Thyroid gland (tissue), 4 donors: ENCODE results near the gene FBXL7. TPM values are rescaled to one million over a fixed set of nuclear protein-coding genes. Genes with fewer than 3 reads are reported as not detected.

Experiments used
- DNase-seq, 2 donors: peaks; one replicate each; pipeline ENCODE4 v3.0.0-alpha.2; 2019
- H3K27ac ChIP-seq, 3 donors: fragments of 200-600 bp; sonication (generic); 1 replicate in 2 of 3; 2 replicates in 1 of 3; pipeline ENCODE4 v1.5.1; 2016 to 2019; ENCODE audit warnings: mild to moderate bottlenecking in 1 of 3, moderate library complexity in 1 of 3
- H3K27me3 ChIP-seq: fragments of 200-600 bp; sonication (generic); one replicate; pipeline ENCODE4 v1.5.1; 2019
- H3K36me3 ChIP-seq, 2 donors: fragments of 200-600 bp; sonication (generic); one replicate each; pipeline ENCODE4 v1.5.1; 2016 to 2019
- H3K4me1 ChIP-seq, 2 donors: fragments of 200-600 bp; sonication (generic); one replicate each; pipeline ENCODE4 v1.5.1; 2017 to 2019
- H3K4me3 ChIP-seq, 3 donors: fragments of 200-600 bp; sonication (generic); replicated peaks in 1 of 3; 1 replicate in 2 of 3; 2 replicates in 1 of 3; pipeline ENCODE4 v1.5.1; 2016; ENCODE audit warnings: mild to moderate bottlenecking in 1 of 3
- H3K9me3 ChIP-seq: fragments of 200-600 bp; sonication (generic); one replicate; pipeline ENCODE4 v1.5.1; 2017
- POLR2A ChIP-seq, 2 donors: fragments of 450-650 bp; IDR thresholded peaks; one replicate each; pipeline ENCODE4 v1.6.1; 2017; ENCODE audit warnings: antibody characterized with exemption in 2 of 2, mild to moderate bottlenecking in 2 of 2, moderate library complexity in 1 of 2
- WGBS, 2 donors: methylation state at CpG; one replicate each; pipeline ENCODE4 v1.1.5; 2017; 5-methylcytosine and 5-hydroxymethylcytosine counted together
- intact Hi-C: fragments of 100-400 bp; cut with DNase I; formaldehyde crosslinking; loops from one replicate; pipeline ENCODE4 v1.15.1; 2023
- total RNA-seq, 4 donors: library from RNA; depleted of rRNA; stranded (reverse); fragments of >200 nt; gene quantifications; one replicate each; pipeline ENCODE4 v1.2.3, GENCODE V29; 2016
- TF ChIP-seq, protein P1 (sequence below), 6 experiments: fragments of 200-600 bp in 3 of 6; fragments of 450-650 bp in 3 of 6; sonication (generic) in 3 of 6; IDR thresholded peaks; one replicate each; pipeline ENCODE4 v1.5.1; 2016 to 2019; ENCODE audit warnings: antibody characterized with exemption in 6 of 6, mild to moderate bottlenecking in 2 of 6, inconsistent platforms in 1 of 6, moderate library complexity in 1 of 6

The FBXL7 gene
- total RNA-seq, 4 donors from 2014 or later = 6.4 to 11.8 (median 9.2) TPM

DNA sequence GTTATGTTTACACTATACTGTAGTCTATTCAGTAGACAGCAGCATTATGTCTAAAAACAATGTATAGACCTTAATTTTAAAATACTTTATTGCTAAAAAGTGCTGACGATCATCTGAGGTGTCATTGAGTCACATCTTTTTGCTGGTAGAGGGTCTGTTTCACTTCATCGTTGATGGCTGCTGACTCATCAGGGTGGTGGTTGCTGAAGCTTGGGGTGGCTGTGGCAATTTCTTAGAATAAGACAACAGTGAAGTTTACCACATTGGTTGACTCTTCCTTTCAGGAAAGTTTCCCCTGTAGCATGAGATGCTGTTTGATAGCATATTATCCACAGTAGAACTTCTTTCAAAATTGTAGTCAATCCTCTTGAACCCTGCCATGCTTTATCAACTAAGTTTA, 150.3 kb downstream of the FBXL7 start:
- intact Hi-C loops = no loop called here
- Histone ChIP-seq H3K4me3 (no peak overlapping the region), H3K36me3 (no peaks in the 10 kb centered on the region), H3K4me1 (peaks cover 0 to 3% of the 10 kb centered on the region in 2 donors), H3K27ac (no peak overlapping the region), H3K9me3 (no peaks in the 10 kb centered on the region), H3K27me3 (no peaks in the 10 kb centered on the region)
- TF ChIP-seq, protein P1, sequence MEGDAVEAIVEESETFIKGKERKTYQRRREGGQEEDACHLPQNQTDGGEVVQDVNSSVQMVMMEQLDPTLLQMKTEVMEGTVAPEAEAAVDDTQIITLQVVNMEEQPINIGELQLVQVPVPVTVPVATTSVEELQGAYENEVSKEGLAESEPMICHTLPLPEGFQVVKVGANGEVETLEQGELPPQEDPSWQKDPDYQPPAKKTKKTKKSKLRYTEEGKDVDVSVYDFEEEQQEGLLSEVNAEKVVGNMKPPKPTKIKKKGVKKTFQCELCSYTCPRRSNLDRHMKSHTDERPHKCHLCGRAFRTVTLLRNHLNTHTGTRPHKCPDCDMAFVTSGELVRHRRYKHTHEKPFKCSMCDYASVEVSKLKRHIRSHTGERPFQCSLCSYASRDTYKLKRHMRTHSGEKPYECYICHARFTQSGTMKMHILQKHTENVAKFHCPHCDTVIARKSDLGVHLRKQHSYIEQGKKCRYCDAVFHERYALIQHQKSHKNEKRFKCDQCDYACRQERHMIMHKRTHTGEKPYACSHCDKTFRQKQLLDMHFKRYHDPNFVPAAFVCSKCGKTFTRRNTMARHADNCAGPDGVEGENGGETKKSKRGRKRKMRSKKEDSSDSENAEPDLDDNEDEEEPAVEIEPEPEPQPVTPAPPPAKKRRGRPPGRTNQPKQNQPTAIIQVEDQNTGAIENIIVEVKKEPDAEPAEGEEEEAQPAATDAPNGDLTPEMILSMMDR (IDR thresholded peaks at IDR 0.05) = no peak
- no peak for TF ChIP-seq POLR2A (IDR thresholded peaks at IDR 0.05)
- DNase-seq = no peak
- 95 to 98% methylated on average over 2 of the region's 2 CpGs for WGBS, 2 donors

DNA sequence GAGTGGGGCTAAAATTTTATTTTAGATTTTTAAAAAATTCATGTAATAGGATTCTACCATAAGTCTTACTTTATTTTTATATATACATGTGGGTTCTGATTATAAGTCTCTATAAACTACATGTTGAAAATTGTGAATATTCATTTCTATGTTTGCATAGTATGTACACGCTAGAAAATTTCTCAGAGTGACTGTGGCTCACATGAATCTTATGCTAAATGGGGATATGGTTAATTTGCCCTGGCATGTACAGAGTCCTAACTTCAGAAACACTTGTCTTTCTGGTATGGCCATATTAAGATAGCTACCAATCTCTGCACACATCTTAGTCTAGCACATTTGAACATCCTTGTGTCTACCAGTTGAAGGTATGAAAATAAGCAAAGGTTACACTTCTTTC, 154.8 kb downstream of the FBXL7 start:
- Histone ChIP-seq H3K4me1 (no peaks in the 10 kb centered on the region), H3K27ac (no peak overlapping the region), H3K36me3 (no peaks in the 10 kb centered on the region), H3K4me3 (no peak overlapping the region), H3K9me3 (no peaks in the 10 kb centered on the region), H3K27me3 (no peaks in the 10 kb centered on the region)
- intact Hi-C loops = no loop called here
- no peak for DNase-seq
- WGBS, 2 donors = 0 to 60% methylated on average over 1 of the region's 1 CpG
- no peak for TF ChIP-seq POLR2A (IDR thresholded peaks at IDR 0.05)
- TF ChIP-seq, protein P1 (IDR thresholded peaks at IDR 0.05) = no peak

DNA sequence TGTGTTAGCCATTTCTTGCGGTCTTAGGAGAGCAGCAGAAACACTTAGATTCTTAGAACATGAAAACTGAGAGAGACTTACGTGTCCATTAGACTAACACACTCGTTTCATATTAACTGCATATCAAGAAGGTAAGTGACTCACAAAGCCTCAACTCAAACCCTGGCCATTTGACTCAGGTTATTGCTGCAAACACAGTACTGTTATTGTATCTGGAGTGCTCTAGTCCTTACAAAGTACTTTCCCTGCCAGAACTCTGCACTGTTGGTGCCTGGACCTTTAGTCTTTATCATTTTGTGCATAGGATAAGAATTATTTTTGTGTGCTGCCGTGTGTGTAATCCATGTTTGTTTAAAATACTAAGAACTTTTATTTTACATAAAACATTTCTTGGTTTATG, 155.7 kb downstream of the FBXL7 start:
- Histone ChIP-seq H3K27me3 (no peaks in the 10 kb centered on the region), H3K27ac (no peak overlapping the region), H3K36me3 (no peaks in the 10 kb centered on the region), H3K4me3 (no peak overlapping the region), H3K9me3 (no peaks in the 10 kb centered on the region), H3K4me1 (no peaks in the 10 kb centered on the region)
- intact Hi-C loops = no loop called here
- TF ChIP-seq, protein P1 (IDR thresholded peaks at IDR 0.05) = no peak
- TF ChIP-seq POLR2A (IDR thresholded peaks at IDR 0.05) = no peak
- WGBS, 2 donors = 90 to 94% methylated on average over 4 of the region's 4 CpGs
- DNase-seq = no peak

DNA sequence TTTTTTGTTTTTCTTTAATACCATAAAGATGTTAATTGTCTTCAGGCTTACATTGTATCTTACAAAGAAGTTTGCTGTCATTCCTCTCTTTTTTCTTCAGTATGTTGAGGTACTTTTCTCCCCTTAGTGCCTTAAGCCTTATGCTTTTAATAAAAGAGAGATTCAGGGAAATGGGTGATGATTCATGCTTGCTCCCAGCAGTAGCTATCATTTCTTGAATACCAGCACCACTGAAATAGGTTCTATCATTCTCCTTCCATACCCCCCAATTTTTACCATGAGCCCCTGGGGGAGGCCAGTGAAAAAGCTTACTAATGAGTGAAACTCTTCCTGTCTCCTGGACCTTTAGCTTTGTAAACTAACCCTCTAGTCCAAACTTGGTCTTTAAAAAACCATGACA, 165.0 kb downstream of the FBXL7 start:
- Histone ChIP-seq H3K27ac (no peak overlapping the region), H3K9me3 (no peaks in the 10 kb centered on the region), H3K4me3 (no peak overlapping the region), H3K36me3 (no peaks in the 10 kb centered on the region), H3K4me1 (no peaks in the 10 kb centered on the region), H3K27me3 (no peaks in the 10 kb centered on the region)
- TF ChIP-seq, protein P1 (IDR thresholded peaks at IDR 0.05) = no peak
- TF ChIP-seq POLR2A (IDR thresholded peaks at IDR 0.05) = no peak
- DNase-seq = no peak
- intact Hi-C loops = no loop called here

DNA sequence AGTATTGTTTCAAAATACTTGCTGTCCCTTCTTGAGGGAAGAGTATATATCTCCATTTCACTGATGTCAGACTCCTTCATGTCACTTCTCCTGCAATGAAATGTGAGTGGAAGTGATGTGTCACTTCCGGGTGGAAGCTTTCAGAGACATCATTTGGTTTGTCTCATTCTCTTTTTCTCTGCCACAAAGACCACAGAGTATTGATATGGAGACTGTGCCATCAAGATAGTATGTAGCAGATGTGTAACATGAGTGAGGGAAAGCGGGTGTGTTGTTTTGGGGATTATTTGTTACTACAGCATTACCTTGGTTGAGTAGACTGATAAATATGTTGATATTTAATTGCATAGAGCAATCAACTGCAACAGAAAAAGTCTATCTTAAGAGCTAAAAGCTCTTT, 169.8 kb downstream of the FBXL7 start:
- DNase-seq = no peak
- intact Hi-C loops = no loop called here
- TF ChIP-seq POLR2A (IDR thresholded peaks at IDR 0.05) = no peak
- TF ChIP-seq, protein P1 (IDR thresholded peaks at IDR 0.05) = no peak
- no peaks in the 10 kb centered on the region for H3K36me3 ChIP-seq
- no peak overlapping the region for H3K27ac ChIP-seq
- H3K27me3 ChIP-seq = no peaks in the 10 kb centered on the region
- H3K4me1 ChIP-seq = no peaks in the 10 kb centered on the region
- WGBS, 2 donors = 96 to 99% methylated on average over 2 of the region's 2 CpGs
- H3K9me3 ChIP-seq = no peaks in the 10 kb centered on the region
- H3K4me3 ChIP-seq = no peak overlapping the region
